SK-N-SH (cell line): Measurements from ENCODE around the gene PSTPIP1.

ENCODE experiments used
- CTCF ChIP-seq: fragments of 200-600 bp; sonication (generic); IDR thresholded peaks from 2 replicates; pipeline ENCODE4 v1.6.1; 2017; ENCODE audit warnings: antibody characterized with exemption, mild to moderate bottlenecking, moderate library complexity
- EP300 ChIP-seq, 2 experiments: IDR thresholded peaks; 2 replicates each; pipeline versions ENCODE4 v1.4.0 to v1.6.1; 2012; ENCODE audit warnings: borderline replicate concordance in 1 of 2, low read depth in 1 of 2, low read length in 1 of 2
- GABPA ChIP-seq: IDR thresholded peaks from 2 replicates; pipeline ENCODE4 v1.4.0; 2012; ENCODE audit warnings: low read depth, mild to moderate bottlenecking
- GATA2 ChIP-seq: sonication (generic); formaldehyde crosslinking; IDR thresholded peaks from 2 replicates; pipeline ENCODE4 v1.5.0; 2020; ENCODE audit warnings: mild to moderate bottlenecking, missing genetic modification reagents
- JUND ChIP-seq: IDR thresholded peaks from 2 replicates; pipeline ENCODE4 v1.4.0; 2012
- NFIC ChIP-seq: IDR thresholded peaks from 2 replicates; pipeline ENCODE4 v1.4.0; 2012; ENCODE audit warnings: borderline replicate concordance
- NRF1 ChIP-seq: IDR thresholded peaks from 2 replicates; pipeline ENCODE4 v1.6.1; 2012; ENCODE audit warnings: low read depth, mild to moderate bottlenecking, low read length
- POLR2AphosphoS5 ChIP-seq: IDR thresholded peaks from 2 replicates; pipeline ENCODE4 v1.6.1; 2012; ENCODE audit warnings: low read depth, low read length
- RFX5 ChIP-seq: IDR thresholded peaks from 2 replicates; pipeline ENCODE4 v1.6.1; 2012; ENCODE audit warnings: mild to moderate bottlenecking, improper control_type of control experiment, low read length
- TF ChIP-seq, protein P1 (sequence below): IDR thresholded peaks from 2 replicates; pipeline ENCODE4 v1.6.1; 2012; ENCODE audit warnings: mild to moderate bottlenecking, low read depth, low read length, moderate library complexity

GRCh38 chr15:77016321-77016695, 21.4 kb downstream of the PSTPIP1 start:
- TF ChIP-seq JUND: no peak
- no peak for TF ChIP-seq CTCF
- no peak for TF ChIP-seq NRF1
- no peak for TF ChIP-seq RFX5
- TF ChIP-seq, protein P1, sequence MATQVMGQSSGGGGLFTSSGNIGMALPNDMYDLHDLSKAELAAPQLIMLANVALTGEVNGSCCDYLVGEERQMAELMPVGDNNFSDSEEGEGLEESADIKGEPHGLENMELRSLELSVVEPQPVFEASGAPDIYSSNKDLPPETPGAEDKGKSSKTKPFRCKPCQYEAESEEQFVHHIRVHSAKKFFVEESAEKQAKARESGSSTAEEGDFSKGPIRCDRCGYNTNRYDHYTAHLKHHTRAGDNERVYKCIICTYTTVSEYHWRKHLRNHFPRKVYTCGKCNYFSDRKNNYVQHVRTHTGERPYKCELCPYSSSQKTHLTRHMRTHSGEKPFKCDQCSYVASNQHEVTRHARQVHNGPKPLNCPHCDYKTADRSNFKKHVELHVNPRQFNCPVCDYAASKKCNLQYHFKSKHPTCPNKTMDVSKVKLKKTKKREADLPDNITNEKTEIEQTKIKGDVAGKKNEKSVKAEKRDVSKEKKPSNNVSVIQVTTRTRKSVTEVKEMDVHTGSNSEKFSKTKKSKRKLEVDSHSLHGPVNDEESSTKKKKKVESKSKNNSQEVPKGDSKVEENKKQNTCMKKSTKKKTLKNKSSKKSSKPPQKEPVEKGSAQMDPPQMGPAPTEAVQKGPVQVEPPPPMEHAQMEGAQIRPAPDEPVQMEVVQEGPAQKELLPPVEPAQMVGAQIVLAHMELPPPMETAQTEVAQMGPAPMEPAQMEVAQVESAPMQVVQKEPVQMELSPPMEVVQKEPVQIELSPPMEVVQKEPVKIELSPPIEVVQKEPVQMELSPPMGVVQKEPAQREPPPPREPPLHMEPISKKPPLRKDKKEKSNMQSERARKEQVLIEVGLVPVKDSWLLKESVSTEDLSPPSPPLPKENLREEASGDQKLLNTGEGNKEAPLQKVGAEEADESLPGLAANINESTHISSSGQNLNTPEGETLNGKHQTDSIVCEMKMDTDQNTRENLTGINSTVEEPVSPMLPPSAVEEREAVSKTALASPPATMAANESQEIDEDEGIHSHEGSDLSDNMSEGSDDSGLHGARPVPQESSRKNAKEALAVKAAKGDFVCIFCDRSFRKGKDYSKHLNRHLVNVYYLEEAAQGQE: no peak
- TF ChIP-seq POLR2AphosphoS5: no peak
- no peak for TF ChIP-seq EP300 (IDR thresholded peaks at IDR 0.05; ENCODE audit: borderline replicate concordance in 1 of 2, low read depth in 1 of 2, low read length in 1 of 2)
- TF ChIP-seq GATA2 (CRISPR knock-in tag): no peak
- TF ChIP-seq NFIC: no peak
- TF ChIP-seq GABPA: no peak
